GM23338 (cell line): ENCODE results near the gene CD79A. TPM values are rescaled to one million over a fixed set of nuclear protein-coding genes. Genes with fewer than 3 reads are reported as not detected.

Source experiments
- ATAC-seq: fragments of 200-7000 bp; cut with Tn5 transposase; 3 replicates; pipeline ENCODE4 v1.9.1; 2020
- DNase-seq: peaks from one replicate; pipeline ENCODE4 v3.0.0-alpha.2; 2015; ENCODE audit warnings: low spot score
- H2AFZ ChIP-seq: fragments of 200-600 bp; sonication (generic); 2 replicates; pipeline ENCODE4 v1.8.0; 2016; ENCODE audit warnings: antibody characterized with exemption, mild to moderate bottlenecking, moderate library complexity
- H3F3A ChIP-seq: fragments of 200-600 bp; sonication (generic); replicated peaks from 2 replicates; pipeline ENCODE4 v1.8.0; 2017; ENCODE audit warnings: antibody characterized with exemption, mixed run types, low read depth
- H3K27ac ChIP-seq: fragments of 200-600 bp; sonication (generic); 2 replicates; pipeline ENCODE4 v1.6.1; 2016; ENCODE audit warnings: low read depth
- H3K27me3 ChIP-seq: fragments of 200-600 bp; sonication (generic); 2 replicates; pipeline ENCODE4 v1.8.0; 2016; ENCODE audit warnings: mild to moderate bottlenecking, mixed run types, moderate library complexity; ENCODE audit not compliant: insufficient read depth
- H3K36me3 ChIP-seq: fragments of 200-600 bp; sonication (generic); 2 replicates; pipeline ENCODE4 v1.8.0; 2016; ENCODE audit warnings: mild to moderate bottlenecking; ENCODE audit not compliant: insufficient read depth
- H3K4me1 ChIP-seq: fragments of 200-600 bp; sonication (generic); 2 replicates; pipeline ENCODE4 v1.8.0; 2016; ENCODE audit warnings: mild to moderate bottlenecking, moderate library complexity; ENCODE audit not compliant: insufficient read depth
- H3K4me2 ChIP-seq: fragments of 200-600 bp; sonication (generic); 2 replicates; pipeline ENCODE4 v1.7.1; 2017; ENCODE audit warnings: mixed run types
- H3K4me3 ChIP-seq: fragments of 200-600 bp; sonication (generic); 2 replicates; pipeline ENCODE4 v1.6.1; 2016; ENCODE audit warnings: mixed run types
- H3K79me2 ChIP-seq: fragments of 200-600 bp; sonication (generic); replicated peaks from 2 replicates; pipeline ENCODE4 v1.8.0; 2017; ENCODE audit warnings: mild to moderate bottlenecking; ENCODE audit not compliant: insufficient read depth
- H3K9me2 ChIP-seq: fragments of 200-600 bp; sonication (generic); 2 replicates; pipeline ENCODE4 v1.8.0; 2017; ENCODE audit not compliant: insufficient read depth
- H4K20me1 ChIP-seq: fragments of 200-600 bp; sonication (generic); replicated peaks from 2 replicates; pipeline ENCODE4 v1.8.0; 2017; ENCODE audit warnings: mild to moderate bottlenecking; ENCODE audit not compliant: insufficient read depth
- H3K27ac Mint-ChIP-seq: 2 replicates; pipeline ENCODE4 v1.8.0; 2020; ENCODE audit warnings: inconsistent platforms, mild to moderate bottlenecking, moderate library complexity, mixed read lengths
- H3K27me3 Mint-ChIP-seq: 3 replicates; pipeline ENCODE4 v1.8.0; 2022; ENCODE audit warnings: low read depth, mild to moderate bottlenecking, moderate library complexity, mixed read lengths, inconsistent platforms; ENCODE audit not compliant: insufficient read depth, poor library complexity
- H3K36me3 Mint-ChIP-seq: 3 replicates; pipeline ENCODE4 v1.8.0; 2021; ENCODE audit warnings: low read depth, mild to moderate bottlenecking, inconsistent platforms, moderate library complexity, mixed read lengths
- H3K4me1 Mint-ChIP-seq: 3 replicates; pipeline ENCODE4 v1.8.0; 2020; ENCODE audit warnings: mild to moderate bottlenecking, inconsistent platforms, mixed read lengths
- H3K4me3 Mint-ChIP-seq: 3 replicates; pipeline ENCODE4 v1.8.0; 2021; ENCODE audit warnings: moderate library complexity, mild to moderate bottlenecking, inconsistent platforms, mixed read lengths
- H3K9me3 Mint-ChIP-seq: 3 replicates; pipeline ENCODE4 v1.8.0; 2020; ENCODE audit warnings: moderate library complexity, mild to moderate bottlenecking, inconsistent platforms, mixed read lengths
- CTCF ChIP-seq, 2 experiments: fragments of 200-600 bp in 1 of 2; sonication (generic) in 1 of 2; conservative IDR thresholded peaks; 2 replicates each; pipeline versions ENCODE4 v1.5.1 to v1.6.1; 2016 to 2017; ENCODE audit warnings: antibody characterized with exemption in 2 of 2, low read depth in 2 of 2, mild to moderate bottlenecking in 2 of 2, moderate library complexity in 1 of 2
- ETS1 ChIP-seq: IDR thresholded peaks from 2 replicates; pipeline ENCODE4 v1.6.1; 2016; ENCODE audit warnings: antibody characterized with exemption
- EZH2 ChIP-seq: fragments of 200-600 bp; sonication (generic); IDR thresholded peaks from one replicate; pipeline ENCODE4 v1.8.0; 2017; ENCODE audit warnings: antibody characterized with exemption, mild to moderate bottlenecking, low read depth; ENCODE audit not compliant: unreplicated experiment
- JUNB ChIP-seq: IDR thresholded peaks from one replicate; pipeline ENCODE4 v1.6.1; 2016; ENCODE audit warnings: antibody characterized with exemption; ENCODE audit not compliant: unreplicated experiment
- polyA plus RNA-seq: library from polyadenylated mRNA; unstranded; fragments of >200 nt; fragmentation: Nextera tagmentation; extraction: Ambion mirVana; gene quantifications from 2 replicates; pipeline ENCODE4 v1.2.1, GENCODE V29; 2016
- total RNA-seq: library from RNA; depleted of rRNA; stranded (reverse); fragments of >200 nt; shearing (Covaris generic); gene quantifications from 2 replicates; pipeline ENCODE4 v1.2.3, GENCODE V29; 2014

CD79A gene
- total and polyA plus RNA-seq, 2 experiments from 2014 or later: 0.27 TPM; not detected in 1

GRCh38 chr19:41925208-41926003 is 48.3 kb downstream of the CD79A start:
- Mint-ChIP-seq H3K27me3 (peaks cover 31% of the 10 kb centered on the region), H3K4me3 (no peak overlapping the region), H3K36me3 (no peaks in the 10 kb centered on the region; the same call in 2 of the 3 replicates), H3K27ac (no peak overlapping the region), H3K4me1 (peaks cover 25% of the 10 kb centered on the region), H3K9me3 (peaks cover 3% of the 10 kb centered on the region; the same call in 1 of the 3 replicates)
- ATAC-seq: no peak
- no peaks in the 10 kb centered on the region for H3K9me2 ChIP-seq
- H3K4me3 ChIP-seq: no peak overlapping the region
- no peak for DNase-seq
- H3K4me1 ChIP-seq: peaks cover 14% of the 10 kb centered on the region; the same call in 1 of the 2 replicates
- H4K20me1 ChIP-seq: peaks cover 16% of the 10 kb centered on the region; the same call in 1 of the 2 replicates
- H3K79me2 ChIP-seq: no peaks in the 10 kb centered on the region
- H3K36me3 ChIP-seq: no peaks in the 10 kb centered on the region
- H3K27me3 ChIP-seq: peaks cover 98% of the 10 kb centered on the region
- no peak overlapping the region for H3K4me2 ChIP-seq
- no peak overlapping the region for H2AFZ ChIP-seq
- H3K27ac ChIP-seq: no peak overlapping the region
- peak; percentile 38 for TF ChIP-seq EZH2
- no peak for TF ChIP-seq CTCF (conservative IDR thresholded peaks at IDR 0.05; ENCODE audit: low read depth in 2 of 2)
- TF ChIP-seq JUNB: no peak
- peaks cover 15% of the 10 kb centered on the region for H3F3A ChIP-seq

- no peak for DNase-seq
- H2AFZ ChIP-seq: no peak overlapping the region
- H3K27me3 Mint-ChIP-seq: peaks cover 39% of the 10 kb centered on the region
These were observed 49.1 kb downstream of the CD79A start for GRCh38 chr19:41926028-41926762.

More at GRCh38 chr19:41926028-41926762, 49.1 kb downstream of the CD79A start:
- peaks cover 19% of the 10 kb centered on the region; the same call in 1 of the 2 replicates for H4K20me1 ChIP-seq
- ATAC-seq: no peak
- no peak overlapping the region for H3K27ac ChIP-seq
- no peak overlapping the region for H3K4me3 Mint-ChIP-seq
- H3K4me1 Mint-ChIP-seq: peaks cover 30% of the 10 kb centered on the region
- H3K9me2 ChIP-seq: no peaks in the 10 kb centered on the region
- H3K36me3 ChIP-seq: no peaks in the 10 kb centered on the region
- peaks cover 3% of the 10 kb centered on the region; the same call in 1 of the 3 replicates for H3K9me3 Mint-ChIP-seq
- H3K4me2 ChIP-seq: no peak overlapping the region
- no peaks in the 10 kb centered on the region; the same call in 2 of the 3 replicates for H3K36me3 Mint-ChIP-seq
- no peak overlapping the region for H3K4me3 ChIP-seq
- peaks cover 18% of the 10 kb centered on the region; the same call in 1 of the 2 replicates for H3K4me1 ChIP-seq
- H3K27ac Mint-ChIP-seq: no peak overlapping the region
- H3F3A ChIP-seq: peaks cover 20% of the 10 kb centered on the region
- H3K27me3 ChIP-seq: peaks cover 98% of the 10 kb centered on the region
- no peaks in the 10 kb centered on the region for H3K79me2 ChIP-seq
- peak; percentile 26 for TF ChIP-seq EZH2
- no peak for TF ChIP-seq ETS1
